HG03442 (cell line): ENCODE results near the gene GBGT1.

Experiments
- ATAC-seq: cut with Tn5 transposase; IDR thresholded peaks from one replicate; pipeline ENCODE4 v1.9.1; 2021; ENCODE audit warnings: mild to moderate bottlenecking, moderate library complexity; ENCODE audit not compliant: unreplicated experiment

Gene GBGT1

GRCh38 chr9:133129001-133129795 is 34.5 kb downstream of the GBGT1 start:
- ATAC-seq: no peak

- ATAC-seq: no peak
Observed at GRCh38 chr9:133128152-133128551, 35.6 kb downstream of the GBGT1 start.

- ATAC-seq: no peak
Observed at GRCh38 chr9:133127340-133127981, 36.3 kb downstream of the GBGT1 start.

GRCh38 chr9:133126697-133127339 is 36.9 kb downstream of the GBGT1 start:
- no peak for ATAC-seq

GRCh38 chr9:133125941-133126696 is 37.6 kb downstream of the GBGT1 start:
- no peak for ATAC-seq

GRCh38 chr9:133124907-133125275 is 38.8 kb downstream of the GBGT1 start:
- no peak for ATAC-seq

GRCh38 chr9:133124123-133124906 is 39.4 kb downstream of the GBGT1 start:
- no peak for ATAC-seq

- ATAC-seq: no peak
Observed at GRCh38 chr9:133122935-133123611, 40.6 kb downstream of the GBGT1 start.

- ATAC-seq: no peak
Observed at GRCh38 chr9:133122605-133122934, 41.1 kb downstream of the GBGT1 start.

- no peak for ATAC-seq
Observed at GRCh38 chr9:133121915-133122550, 41.7 kb downstream of the GBGT1 start.

- peak; percentile 54 for ATAC-seq
Observed at GRCh38 chr9:133121198-133121914, 42.4 kb downstream of the GBGT1 start, which contains the start of gene RALGDS. Gene RALGDS, minus strand, starts transcription at chr9:133121240. Its CDS starts 86 bp downstream, at chr9:133121154.

- no peak for ATAC-seq
Observed at GRCh38 chr9:133120501-133121197, 43.1 kb downstream of the GBGT1 start.

GRCh38 chr9:133119846-133120500 is 43.7 kb downstream of the GBGT1 start:
- ATAC-seq: no peak

GRCh38 chr9:133119103-133119845 is 44.4 kb downstream of the GBGT1 start:
- no peak for ATAC-seq

- no peak for ATAC-seq
Observed at GRCh38 chr9:133118568-133118967, 45.1 kb downstream of the GBGT1 start.

- ATAC-seq: no peak
Observed at GRCh38 chr9:133118179-133118520, 45.6 kb downstream of the GBGT1 start.
